WTC11 (cell line): ENCODE measurements around the gene TCERG1. TPM values are rescaled to one million over a fixed set of nuclear protein-coding genes. Genes with fewer than 3 reads are reported as not detected.

Experiments used
- ATAC-seq: fragments of 200-7000 bp; cut with Tn5 transposase; 2 replicates; pipeline ENCODE4 v1.10.0; 2021; ENCODE audit warnings: mild to moderate bottlenecking, moderate library complexity
- CTCF ChIA-PET: fragments of 300-600 bp; sonication (Branson Sonifier 250); formaldehyde crosslinking; loops from one replicate; lab custom pipeline; 2021; ENCODE audit warnings: antibody characterized with exemption; lab: Charles Lee
- POLR2A ChIA-PET: fragments of 350-600 bp; sonication (Branson Sonifier 250); formaldehyde crosslinking; loops from one replicate; lab custom pipeline; 2021; ENCODE audit warnings: antibody characterized with exemption; lab: Charles Lee
- DNase-seq: peaks from one replicate; pipeline ENCODE4 v3.0.0; 2021; ENCODE audit warnings: low spot score
- H3K27ac Mint-ChIP-seq: 2 replicates; pipeline ENCODE4 v1.8.0; 2021; ENCODE audit warnings: mixed read lengths
- H3K27me3 Mint-ChIP-seq: 2 replicates; pipeline ENCODE4 v1.8.0; 2021; ENCODE audit warnings: low read depth, mild to moderate bottlenecking, moderate library complexity, mixed read lengths
- H3K36me3 Mint-ChIP-seq: 2 replicates; pipeline ENCODE4 v1.8.0; 2021; ENCODE audit warnings: mixed read lengths
- H3K4me1 Mint-ChIP-seq: 2 replicates; pipeline ENCODE4 v1.8.0; 2022; ENCODE audit warnings: mixed read lengths
- H3K4me3 Mint-ChIP-seq: 2 replicates; pipeline ENCODE4 v1.8.0; 2021; ENCODE audit warnings: mild to moderate bottlenecking, moderate library complexity, mixed read lengths
- H3K9me3 Mint-ChIP-seq: 2 replicates; pipeline ENCODE4 v1.8.0; 2021; ENCODE audit warnings: mixed read lengths
- CTCF ChIP-seq: fragments of 200-600 bp; IDR thresholded peaks from 2 replicates; pipeline ENCODE4 v1.8.0; 2022; ENCODE audit warnings: antibody characterized with exemption
- ESRRA ChIP-seq: sonication (generic); formaldehyde crosslinking; IDR thresholded peaks from 2 replicates; pipeline ENCODE4 v1.8.1; 2022; ENCODE audit warnings: mild to moderate bottlenecking, missing genetic modification reagents, borderline replicate concordance
- FOXJ3 ChIP-seq: sonication (generic); formaldehyde crosslinking; IDR thresholded peaks from 2 replicates; pipeline ENCODE4 v1.9.0; 2021; ENCODE audit warnings: missing genetic modification reagents, mild to moderate bottlenecking, borderline replicate concordance
- FOXP1 ChIP-seq: sonication (generic); formaldehyde crosslinking; IDR thresholded peaks from 2 replicates; pipeline ENCODE4 v1.8.0; 2022; ENCODE audit warnings: missing genetic modification reagents, mild to moderate bottlenecking, moderate library complexity, borderline replicate concordance
- FOXP4 ChIP-seq: sonication (generic); formaldehyde crosslinking; IDR thresholded peaks from 2 replicates; pipeline ENCODE4 v1.8.0; 2022; ENCODE audit warnings: mild to moderate bottlenecking, missing genetic modification reagents
- GABPB1 ChIP-seq: sonication (generic); formaldehyde crosslinking; IDR thresholded peaks from 2 replicates; pipeline ENCODE4 v1.8.1; 2023; ENCODE audit warnings: mild to moderate bottlenecking, missing genetic modification reagents
- IRF1 ChIP-seq: sonication (generic); formaldehyde crosslinking; IDR thresholded peaks from 2 replicates; pipeline ENCODE4 v1.8.0; 2023; ENCODE audit warnings: missing genetic modification reagents
- MAX ChIP-seq: sonication (generic); formaldehyde crosslinking; IDR thresholded peaks from 2 replicates; pipeline ENCODE4 v1.8.0; 2022; ENCODE audit warnings: mild to moderate bottlenecking, missing genetic modification reagents
- MLX ChIP-seq: sonication (generic); formaldehyde crosslinking; IDR thresholded peaks from 2 replicates; pipeline ENCODE4 v1.8.1; 2023; ENCODE audit warnings: mild to moderate bottlenecking, missing genetic modification reagents, moderate library complexity
- NFATC4 ChIP-seq: fragments of 250-450 bp; sonication (Bioruptor Pico); IDR thresholded peaks from 2 replicates; pipeline ENCODE4 v1.9.0; 2021; ENCODE audit warnings: mild to moderate bottlenecking
- NR2C2 ChIP-seq: sonication (generic); formaldehyde crosslinking; IDR thresholded peaks from 2 replicates; pipeline ENCODE4 v1.8.0; 2022; ENCODE audit warnings: mild to moderate bottlenecking, missing genetic modification reagents
- NR3C1 ChIP-seq: sonication (generic); formaldehyde crosslinking; conservative IDR thresholded peaks from 2 replicates; pipeline ENCODE4 v1.8.1; 2023; ENCODE audit warnings: low read depth, mild to moderate bottlenecking, missing genetic modification reagents
- TEAD1 ChIP-seq: sonication (generic); formaldehyde crosslinking; IDR thresholded peaks from 2 replicates; pipeline ENCODE4 v1.8.0; 2022; ENCODE audit warnings: mild to moderate bottlenecking, missing genetic modification reagents
- ZMAT4 ChIP-seq: fragments of 250-450 bp; sonication (Bioruptor Pico); IDR thresholded peaks from 2 replicates; pipeline ENCODE4 v1.9.0; 2021; ENCODE audit warnings: mild to moderate bottlenecking
- ZNF121 ChIP-seq: sonication (generic); formaldehyde crosslinking; IDR thresholded peaks from 2 replicates; pipeline ENCODE4 v1.8.0; 2023; ENCODE audit warnings: missing genetic modification reagents
- ZNF232 ChIP-seq: sonication (generic); formaldehyde crosslinking; IDR thresholded peaks from 2 replicates; pipeline ENCODE4 v1.8.0; 2022; ENCODE audit warnings: mild to moderate bottlenecking, missing genetic modification reagents
- ZNF281 ChIP-seq: sonication (generic); formaldehyde crosslinking; IDR thresholded peaks from 2 replicates; pipeline ENCODE4 v1.8.0; 2023; ENCODE audit warnings: mild to moderate bottlenecking, missing genetic modification reagents
- ZNF416 ChIP-seq: fragments of 250-450 bp; sonication (Bioruptor Pico); IDR thresholded peaks from 2 replicates; pipeline ENCODE4 v1.9.0; 2021; ENCODE audit warnings: mild to moderate bottlenecking, inconsistent platforms
- ZNF512 ChIP-seq: sonication (generic); formaldehyde crosslinking; IDR thresholded peaks from 2 replicates; pipeline ENCODE4 v1.8.1; 2022; ENCODE audit warnings: missing genetic modification reagents, borderline replicate concordance
- ZSCAN18 ChIP-seq: fragments of 250-450 bp; sonication (Bioruptor Pico); IDR thresholded peaks from 2 replicates; pipeline ENCODE4 v2.1.2; 2022; ENCODE audit warnings: mild to moderate bottlenecking, moderate library complexity
- total RNA-seq: library from RNA; stranded (reverse); gene quantifications from 3 replicates; pipeline ENCODE4 v1.2.3, GENCODE V29; 2021

The TCERG1 gene
- total RNA-seq, 1 experiment from 2014 or later: 117 TPM

- TF ChIP-seq ZNF281 (CRISPR knock-in tag) (no peak), IRF1 (CRISPR knock-in tag) (no peak), MAX (CRISPR knock-in tag) (no peak), FOXJ3 (CRISPR knock-in tag) (no peak), ZMAT4 (CRISPR knock-in tag) (no peak), MLX (CRISPR knock-in tag) (no peak), NFATC4 (CRISPR knock-in tag) (no peak)
Measured at GRCh38 chr5:146482775-146483174, 35.6 kb downstream of the TCERG1 start (continued).

- Mint-ChIP-seq H3K27ac (no peak overlapping the region), H3K36me3 (peaks cover 50% of the 10 kb centered on the region), H3K9me3 (no peaks in the 10 kb centered on the region), H3K27me3 (no peaks in the 10 kb centered on the region), H3K4me3 (no peak overlapping the region), H3K4me1 (no peaks in the 10 kb centered on the region)
- TF ChIP-seq ESRRA (CRISPR knock-in tag): no peak
- DNase-seq (no peak), ATAC-seq (no peak)
- CTCF ChIA-PET: no interaction called here
- POLR2A ChIA-PET: no interaction called here
Measured at GRCh38 chr5:146484714-146485391, 37.7 kb downstream of the TCERG1 start.

GRCh38 chr5:146490089-146490843, 43.1 kb downstream of the TCERG1 start:
- Mint-ChIP-seq H3K27ac (no peak overlapping the region), H3K9me3 (no peaks in the 10 kb centered on the region), H3K4me1 (no peaks in the 10 kb centered on the region), H3K27me3 (no peaks in the 10 kb centered on the region), H3K36me3 (peaks cover 26% of the 10 kb centered on the region), H3K4me3 (no peak overlapping the region)
- no peak for DNase-seq
- ATAC-seq: no peak
- ChIA-PET CTCF (no interaction called here), POLR2A (no interaction called here)
- TF ChIP-seq TEAD1 (CRISPR knock-in tag): no peak
- TF ChIP-seq FOXP1 (CRISPR knock-in tag): no peak
- no peak for TF ChIP-seq NR3C1 (CRISPR knock-in tag)
- TF ChIP-seq ZNF512 (CRISPR knock-in tag): no peak
- no peak for TF ChIP-seq FOXP4 (CRISPR knock-in tag)
- TF ChIP-seq ZSCAN18 (CRISPR knock-in tag): no peak
- TF ChIP-seq CTCF: no peak
- no peak for TF ChIP-seq ZNF232
- no peak for TF ChIP-seq GABPB1 (CRISPR knock-in tag)
- no peak for TF ChIP-seq ZNF416 (CRISPR knock-in tag)
- no peak for TF ChIP-seq ZNF121
- no peak for TF ChIP-seq NR2C2 (CRISPR knock-in tag)
